ENCODE data around the gene MAP3K15. TPM values are rescaled to one million over a fixed set of nuclear protein-coding genes. Genes with fewer than 3 reads are reported as not detected.
"Not testable (repeated sequence)": the region's sequence is repeated elsewhere in the genome, so short reads cannot be mapped to it uniquely, and the experiment has no call there.

The MAP3K15 gene
- total RNA-seq, 1 experiment from 2014 or later = 0.57 TPM

DNA sequence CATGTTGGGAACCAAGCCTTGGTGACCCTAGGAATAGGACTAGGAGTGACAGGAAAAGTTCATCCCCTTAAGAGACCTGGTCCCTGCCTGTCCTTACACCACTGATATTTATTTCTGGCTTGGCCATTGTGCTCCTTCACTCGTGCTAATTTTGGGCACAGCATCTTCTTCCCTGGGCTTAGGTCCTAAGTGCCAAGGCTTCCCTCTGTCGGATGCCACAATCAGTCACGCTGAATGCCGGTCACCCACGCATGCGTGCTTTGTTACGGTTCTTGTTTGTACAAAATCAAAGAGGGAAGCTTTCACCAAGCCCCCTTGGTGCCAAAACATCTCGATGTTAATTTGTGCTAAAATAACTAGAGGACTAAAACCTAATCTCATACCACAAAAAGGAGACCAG, 17.4 kb upstream of the MAP3K15 start:
- no peak for DNase-seq (ENCODE audit: low read depth)

DNA sequence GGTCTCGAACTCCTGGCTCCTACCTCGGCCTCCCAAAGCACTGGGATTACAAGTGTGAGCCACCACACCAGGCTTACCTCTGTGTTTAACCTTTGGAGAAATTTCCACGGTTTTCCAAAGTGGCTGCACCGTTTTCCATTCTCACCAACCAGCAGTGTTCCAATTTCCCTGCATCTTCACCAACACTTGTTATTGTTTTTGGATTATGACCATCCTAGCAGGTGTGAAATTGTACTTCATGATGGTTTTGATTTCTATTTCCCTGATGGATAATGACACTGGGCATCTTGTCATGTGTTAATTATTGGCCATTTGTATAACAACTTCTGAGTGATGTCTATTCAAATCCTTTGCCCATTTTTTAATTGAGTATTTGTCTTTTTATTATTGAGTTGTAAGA, 2.7 kb upstream of the MAP3K15 start:
- no peak for DNase-seq (ENCODE audit: low read depth)

DNA sequence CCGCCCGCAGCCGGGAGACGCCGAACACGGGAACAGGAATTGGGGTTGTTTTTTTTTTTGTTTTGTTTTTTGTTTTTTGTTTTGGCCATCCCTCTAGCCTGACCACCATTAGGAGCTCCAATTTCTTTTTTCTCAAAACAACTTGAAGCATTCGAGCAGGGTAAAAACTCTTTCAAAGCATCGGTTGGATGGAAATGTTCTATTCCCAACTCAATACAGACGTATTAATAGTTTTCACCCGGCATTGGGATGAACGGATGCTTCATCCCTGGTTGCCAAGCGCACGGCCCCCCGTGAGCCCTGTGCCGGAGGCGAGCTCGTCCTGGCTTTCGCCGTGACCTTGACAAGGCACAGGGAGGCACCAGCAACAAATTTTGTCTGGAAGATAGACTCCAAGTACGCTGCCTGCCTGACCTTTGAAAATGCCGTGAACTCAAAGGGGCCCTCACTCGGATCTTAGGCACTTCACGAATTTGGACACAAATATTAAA, 352 bp upstream of the MAP3K15 start:
- no peak for DNase-seq (ENCODE audit: low read depth)

- no peak for DNase-seq (ENCODE audit: low read depth)
These were observed 1.9 kb downstream of the MAP3K15 start for GRCh38 chrX:19513383-19513782.

- no peak for DNase-seq (ENCODE audit: low read depth)
These were observed 2.3 kb downstream of the MAP3K15 start for GRCh38 chrX:19512961-19513360.

DNA sequence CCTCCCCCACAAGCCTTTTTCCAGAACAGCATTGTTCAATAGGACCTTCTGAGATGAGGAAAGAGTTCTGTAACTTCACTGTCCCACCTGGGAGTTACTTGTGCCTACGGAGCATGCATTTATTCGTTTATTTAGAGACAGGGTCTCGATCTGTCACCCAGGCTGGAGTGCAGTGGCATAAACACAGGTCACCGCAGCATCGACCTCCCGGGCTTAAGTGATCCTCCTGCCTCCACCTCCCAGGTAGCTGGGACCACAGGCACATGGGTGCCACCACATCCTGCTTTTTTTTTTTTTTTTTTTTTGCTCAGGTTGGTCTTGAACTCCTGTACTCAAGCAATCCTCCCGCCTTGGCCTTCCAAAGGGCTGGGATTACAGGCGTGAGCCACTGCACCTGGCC, 2.9 kb downstream of the MAP3K15 start:
- no peak for DNase-seq (ENCODE audit: low read depth)

DNA sequence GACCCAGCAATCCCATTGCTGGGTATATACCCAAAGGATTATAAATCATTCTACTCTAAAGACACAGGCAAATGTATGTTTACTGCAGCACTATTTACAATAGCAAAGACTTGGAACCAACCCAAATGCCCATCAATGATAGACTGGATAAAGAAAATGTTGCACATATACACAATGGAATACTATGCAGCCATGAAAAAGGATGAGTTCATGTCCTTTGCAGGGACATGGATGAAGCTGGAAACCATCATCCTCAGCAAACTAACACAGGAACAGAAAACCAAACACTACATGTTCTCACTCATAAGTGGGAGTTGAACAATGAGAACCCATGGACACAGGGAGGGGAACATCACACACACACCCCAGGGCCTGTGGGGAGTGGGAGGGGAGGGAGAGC, 3.5 kb downstream of the MAP3K15 start:
- DNase-seq (ENCODE audit: low read depth) = not testable (repeated sequence)

DNA sequence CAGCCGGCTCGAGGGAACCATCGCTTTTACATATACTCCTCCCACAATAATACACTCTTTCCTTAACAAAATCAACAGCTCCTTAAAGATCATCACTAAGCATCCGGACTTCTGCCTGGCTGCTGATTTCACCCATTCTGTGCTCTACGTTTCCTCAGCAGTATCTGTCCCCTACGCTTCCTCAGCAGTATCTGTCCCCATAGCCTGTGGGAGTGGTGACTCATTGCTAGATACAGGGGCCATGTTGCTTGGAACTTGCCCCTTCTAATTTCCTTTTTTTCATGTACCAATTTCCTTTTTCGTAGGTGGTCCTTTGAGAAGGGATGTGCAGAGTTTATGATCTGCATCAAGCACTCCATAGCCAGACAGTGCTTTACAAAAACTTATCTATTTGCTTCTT, 18.6 kb downstream of the MAP3K15 start:
- no peak for DNase-seq (ENCODE audit: low read depth)

GRCh38 chrX:19487520-19488200, 27.6 kb downstream of the MAP3K15 start:
- DNase-seq (ENCODE audit: low read depth) = no peak

- no peak for DNase-seq (ENCODE audit: low read depth)
These were observed 35.9 kb downstream of the MAP3K15 start for GRCh38 chrX:19479458-19479857.

DNA sequence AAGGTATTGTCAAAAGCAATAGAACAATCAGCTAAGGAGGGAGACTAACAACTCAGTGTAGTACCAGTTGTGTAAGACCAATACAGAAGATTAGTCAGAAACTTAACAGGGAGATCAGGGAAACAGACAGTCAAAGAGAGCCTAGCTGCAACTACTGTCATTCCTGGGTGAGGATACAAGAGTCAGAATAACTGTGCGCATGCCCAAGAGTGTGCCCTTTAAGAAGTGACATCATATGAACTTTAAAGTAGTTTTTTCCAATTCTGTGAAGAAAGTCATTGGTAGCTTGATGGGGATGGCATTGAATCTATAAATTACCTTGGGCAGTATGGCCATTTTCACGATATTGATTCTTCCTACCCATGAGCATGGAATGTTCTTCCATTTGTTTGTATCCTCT, 46.9 kb downstream of the MAP3K15 start:
- DNase-seq (ENCODE audit: low read depth) = not testable (repeated sequence)

- no peak for DNase-seq (ENCODE audit: low read depth)
These were observed 52.4 kb downstream of the MAP3K15 start for GRCh38 chrX:19462879-19463278.

GRCh38 chrX:19462231-19462630, 53.1 kb downstream of the MAP3K15 start:
- no peak for DNase-seq (ENCODE audit: low read depth)

DNA sequence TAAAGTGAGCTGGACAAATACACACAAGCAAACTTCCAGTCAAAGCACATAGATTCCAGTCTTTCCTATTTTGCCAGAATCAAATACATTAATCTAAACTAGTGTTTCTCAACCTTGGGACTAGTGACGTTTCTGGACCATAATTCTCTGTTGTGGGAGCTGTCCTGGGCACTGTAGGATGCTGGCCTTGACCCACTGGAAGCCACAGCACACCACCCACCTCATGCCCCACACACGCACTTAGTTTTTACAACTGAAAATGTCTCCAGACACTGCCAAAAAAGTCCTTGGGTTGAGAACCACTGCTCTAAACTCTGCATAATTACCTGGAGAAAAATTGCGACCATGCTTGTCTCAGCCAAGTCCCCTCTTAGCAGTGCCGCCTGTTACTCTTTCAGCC, 57.6 kb downstream of the MAP3K15 start:
- no peak for DNase-seq (ENCODE audit: low read depth)

GRCh38 chrX:19448077-19448476, 67.2 kb downstream of the MAP3K15 start:
- DNase-seq (ENCODE audit: low read depth) = no peak

DNA sequence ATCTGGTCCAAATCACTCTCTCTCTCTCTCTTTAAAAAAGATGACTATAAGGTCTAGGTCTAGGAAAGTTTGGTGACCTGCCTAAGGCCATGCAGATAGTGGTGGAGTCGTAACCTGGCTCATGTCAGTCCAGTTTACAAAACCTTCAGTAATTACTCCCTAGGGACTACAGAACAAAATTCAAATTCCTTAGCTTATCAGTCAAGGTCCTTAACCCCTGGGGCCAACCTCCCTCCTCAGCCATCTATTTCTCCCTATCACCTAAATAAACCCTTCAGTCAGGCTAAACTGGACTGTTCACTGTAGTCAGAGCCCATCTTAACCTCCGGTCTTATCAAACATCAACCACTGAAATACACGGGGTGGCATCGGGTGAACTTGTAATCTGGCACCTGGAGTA, 68.9 kb downstream of the MAP3K15 start:
- no peak for DNase-seq (ENCODE audit: low read depth)

DNA sequence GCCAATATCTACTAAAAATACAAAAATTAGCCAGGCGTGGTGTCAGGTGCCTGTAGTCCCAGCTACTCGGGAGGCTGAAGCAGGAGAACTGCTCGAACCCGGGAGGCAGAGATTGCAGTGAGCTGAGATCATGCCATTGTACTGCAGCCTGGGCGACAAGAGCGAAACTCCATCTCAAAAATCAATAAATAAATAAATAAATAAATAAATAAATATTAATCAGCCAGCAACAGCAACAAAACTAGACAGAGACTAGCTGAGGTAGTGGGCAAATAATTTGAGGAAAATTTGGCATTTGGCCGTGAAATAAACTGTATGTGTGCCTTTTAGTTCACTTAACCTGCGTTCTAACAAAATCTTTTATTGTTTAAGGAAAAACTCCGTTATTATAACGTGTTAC, 69.5 kb downstream of the MAP3K15 start:
- DNase-seq (ENCODE audit: low read depth) = not testable (repeated sequence)

DNA sequence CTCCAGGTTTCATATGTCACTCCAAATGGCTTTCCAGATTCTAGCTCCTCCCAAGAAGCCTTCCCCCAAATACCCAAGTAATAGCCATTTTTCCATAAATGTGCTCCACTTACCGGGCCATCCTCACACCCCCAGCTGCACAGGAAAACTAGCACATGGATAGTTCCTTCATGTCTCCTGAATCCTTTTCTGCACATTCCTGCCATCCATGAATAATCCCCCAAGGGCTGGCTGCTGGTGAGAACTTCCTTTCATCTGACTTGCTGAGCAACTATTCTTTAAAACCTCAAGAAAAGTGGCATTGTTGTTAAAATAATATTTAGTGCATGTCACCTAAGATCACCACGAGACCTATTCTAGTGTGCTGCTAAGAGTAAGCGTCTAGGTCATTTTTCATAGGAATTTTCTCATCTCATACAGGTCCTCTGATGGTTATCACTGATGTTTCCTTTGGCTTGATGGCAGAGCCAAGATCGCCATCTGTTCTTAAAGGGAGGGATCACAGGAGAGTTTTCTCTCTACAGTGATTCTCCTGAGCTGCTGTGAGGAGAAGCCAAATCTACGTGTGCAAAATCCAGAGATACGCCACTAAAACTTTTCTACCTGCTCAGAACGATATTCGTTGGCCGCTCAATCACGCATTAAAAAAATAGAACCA, 71.3 kb downstream of the MAP3K15 start:
- no peak for DNase-seq (ENCODE audit: low read depth)

DNA sequence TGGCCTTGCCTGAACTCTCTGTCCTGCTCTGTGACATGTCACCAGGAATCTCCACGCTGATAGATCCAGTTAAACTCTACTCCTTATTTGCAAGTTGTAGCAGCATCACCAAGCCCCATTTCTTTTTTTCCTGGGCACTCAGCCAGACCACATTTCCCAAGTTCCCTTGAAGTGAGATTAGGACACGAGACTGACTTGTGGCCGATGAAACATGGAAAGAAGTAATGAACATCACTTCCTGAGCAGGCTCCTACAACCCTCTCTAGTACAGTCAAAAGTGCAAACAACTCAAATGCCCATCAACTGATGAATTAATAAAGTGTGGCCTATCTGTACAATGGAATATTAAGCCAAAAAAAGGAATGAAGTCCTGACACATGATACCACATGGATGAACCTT, 74.6 kb downstream of the MAP3K15 start:
- peak; percentile 46 for DNase-seq (ENCODE audit: low read depth)

DNA sequence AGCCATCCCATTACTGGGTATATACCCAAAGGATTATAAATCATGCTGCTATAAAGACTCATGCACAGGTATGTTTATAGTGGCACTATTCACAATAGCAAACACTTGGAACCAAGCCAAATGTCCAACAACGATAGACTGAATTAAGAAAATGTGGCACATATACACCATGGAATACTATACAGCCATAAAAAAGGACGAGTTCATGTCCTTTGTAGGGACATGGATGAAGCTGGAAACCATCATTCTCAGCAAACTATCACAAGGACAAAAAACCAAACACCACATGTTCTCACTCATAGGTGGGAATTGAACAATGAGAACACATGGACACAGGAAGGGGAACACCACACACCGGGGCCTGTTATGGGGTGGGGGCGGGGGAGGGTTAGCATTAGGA, 92.6 kb downstream of the MAP3K15 start:
- DNase-seq (ENCODE audit: low read depth) = not testable (repeated sequence)

- DNase-seq (ENCODE audit: low read depth) = no peak
These were observed 105.0 kb downstream of the MAP3K15 start for GRCh38 chrX:19410259-19410658.

- no peak for DNase-seq (ENCODE audit: low read depth)
These were observed 111.6 kb downstream of the MAP3K15 start for GRCh38 chrX:19403696-19404095.

DNA sequence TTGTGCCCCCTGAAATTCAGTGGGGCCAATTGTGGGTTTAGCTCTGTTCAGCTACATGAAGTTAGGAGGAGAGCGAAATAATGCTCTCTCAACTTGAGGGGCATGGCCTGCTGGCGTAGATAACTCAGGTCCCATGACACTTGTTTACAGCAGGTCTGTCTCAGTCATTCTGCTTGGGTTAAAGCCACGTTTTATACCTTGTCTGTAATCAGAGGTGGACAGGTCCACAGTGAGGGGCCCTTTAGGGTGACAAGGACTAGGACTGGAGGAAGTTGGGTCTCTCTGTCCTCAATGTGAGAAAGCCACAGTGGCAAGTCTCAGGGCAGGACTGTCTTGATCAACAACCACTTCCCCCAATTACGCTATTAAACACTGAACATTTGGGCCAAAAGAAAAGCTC, 122.6 kb downstream of the MAP3K15 start:
- no peak for DNase-seq (ENCODE audit: low read depth)

GRCh38 chrX:19392078-19392477, 123.2 kb downstream of the MAP3K15 start:
- DNase-seq (ENCODE audit: low read depth) = no peak

All from Daoy (cell line).